Brain microvascular endothelial cell (primary cell): ENCODE results near the gene RERE.

Experiments
- DNase-seq: peaks from one replicate; pipeline ENCODE4 v3.0.0-alpha.2; 2020
- H3K27ac ChIP-seq: fragments of 250-450 bp; sonication (Bioruptor Pico); 2 replicates; pipeline ENCODE4 v1.5.1; 2020; ENCODE audit warnings: mild to moderate bottlenecking, moderate library complexity
- H3K27me3 ChIP-seq: fragments of 250-450 bp; sonication (Bioruptor Pico); replicated peaks from 2 replicates; pipeline ENCODE4 v1.5.1; 2020; ENCODE audit warnings: mild to moderate bottlenecking
- H3K36me3 ChIP-seq: fragments of 250-450 bp; sonication (Bioruptor Pico); replicated peaks from 2 replicates; pipeline ENCODE4 v1.5.1; 2020; ENCODE audit warnings: mild to moderate bottlenecking
- H3K4me3 ChIP-seq: 2 replicates; pipeline ENCODE4 v1.5.1; 2011; ENCODE audit warnings: low read depth, mild to moderate bottlenecking, control low read depth, low read length, moderate library complexity
- CTCF ChIP-seq: IDR thresholded peaks from 2 replicates; pipeline ENCODE4 v1.5.1; 2011; ENCODE audit warnings: low read depth, mild to moderate bottlenecking, moderate library complexity, low read length, control low read depth, inconsistent platforms; ENCODE audit errors: missing control alignments
- in situ Hi-C: cut with HindIII; loops from 2 replicates; pipeline ENCODE4 v1.10.0; 2017; ENCODE audit warnings: low sequenced_read_pairs, low pct_ligation_motif_present

The RERE gene

DNA sequence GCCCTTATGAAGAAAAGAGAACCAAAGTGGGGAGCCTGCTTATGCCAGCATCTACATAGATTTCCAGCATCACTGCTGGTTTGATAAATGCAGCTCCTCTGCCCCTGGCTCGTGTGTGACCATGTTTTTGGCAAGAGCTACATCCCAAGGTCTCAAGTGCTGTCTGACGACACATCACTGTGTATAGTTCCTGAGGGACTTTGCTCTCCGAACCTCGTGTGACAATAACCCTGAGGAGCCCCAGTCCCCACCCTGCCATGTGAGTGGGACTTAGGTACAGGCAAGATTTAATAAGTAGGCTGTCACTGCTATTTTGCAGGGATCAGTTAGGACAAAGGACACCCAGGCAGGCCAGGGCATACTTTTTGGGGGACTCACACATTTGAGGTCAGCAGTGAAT, 28.8 kb upstream of the RERE start:
- DNase-seq = no peak
- Histone ChIP-seq H3K27ac (no peak overlapping the region), H3K36me3 (no peaks in the 10 kb centered on the region), H3K27me3 (no peaks in the 10 kb centered on the region), H3K4me3 (no peak overlapping the region)
- no peak for TF ChIP-seq CTCF
- in situ Hi-C loops = no loop called here

- no peak overlapping the region for H3K4me3 ChIP-seq
- H3K36me3 ChIP-seq = no peaks in the 10 kb centered on the region
- TF ChIP-seq CTCF = no peak
- H3K27me3 ChIP-seq = no peaks in the 10 kb centered on the region
- in situ Hi-C loops = no loop called here
- H3K27ac ChIP-seq = no peak overlapping the region
- DNase-seq = no peak
Measured at GRCh38 chr1:8845104-8846097, 28.0 kb upstream of the RERE start.

GRCh38 chr1:8844501-8845006, 27.1 kb upstream of the RERE start:
- Histone ChIP-seq H3K4me3 (no peak overlapping the region), H3K27me3 (no peaks in the 10 kb centered on the region), H3K36me3 (no peaks in the 10 kb centered on the region), H3K27ac (no peak overlapping the region)
- DNase-seq = no peak
- in situ Hi-C loops = no loop called here
- TF ChIP-seq CTCF = no peak

- TF ChIP-seq CTCF = no peak
- in situ Hi-C loops = no loop called here
- Histone ChIP-seq H3K36me3 (no peaks in the 10 kb centered on the region), H3K27me3 (no peaks in the 10 kb centered on the region), H3K4me3 (no peak overlapping the region), H3K27ac (no peak overlapping the region)
- DNase-seq = no peak
Measured at GRCh38 chr1:8841395-8841794, 24.0 kb upstream of the RERE start.

GRCh38 chr1:8839990-8840389, 22.6 kb upstream of the RERE start:
- no peaks in the 10 kb centered on the region for H3K27me3 ChIP-seq
- H3K4me3 ChIP-seq = no peak overlapping the region
- no peak for DNase-seq
- TF ChIP-seq CTCF = no peak
- no peak overlapping the region for H3K27ac ChIP-seq
- H3K36me3 ChIP-seq = no peaks in the 10 kb centered on the region
- in situ Hi-C loops = no loop called here
